ENCODE data around the gene CELF4.

Gene CELF4

DNA sequence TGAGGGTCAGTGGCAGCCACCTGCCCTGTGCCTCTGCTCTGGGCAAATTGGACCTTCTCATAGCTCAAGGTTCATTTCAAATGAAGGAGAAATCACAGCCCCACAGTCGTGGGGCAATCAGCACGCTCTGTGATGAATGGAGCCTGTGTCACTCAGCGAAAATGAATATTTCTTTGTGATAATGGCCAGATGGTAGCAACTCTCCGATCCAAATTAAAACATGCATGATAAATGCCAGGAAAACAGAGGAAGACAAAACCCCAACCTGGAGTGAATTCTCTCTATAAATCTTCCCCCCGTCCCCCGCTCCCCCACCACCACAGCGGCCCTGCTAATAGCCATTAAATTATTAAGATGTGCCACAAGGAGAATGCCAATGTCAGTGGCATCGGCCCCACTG is 258.4 kb downstream of the CELF4 start:
- DNase-seq = no peak

DNA sequence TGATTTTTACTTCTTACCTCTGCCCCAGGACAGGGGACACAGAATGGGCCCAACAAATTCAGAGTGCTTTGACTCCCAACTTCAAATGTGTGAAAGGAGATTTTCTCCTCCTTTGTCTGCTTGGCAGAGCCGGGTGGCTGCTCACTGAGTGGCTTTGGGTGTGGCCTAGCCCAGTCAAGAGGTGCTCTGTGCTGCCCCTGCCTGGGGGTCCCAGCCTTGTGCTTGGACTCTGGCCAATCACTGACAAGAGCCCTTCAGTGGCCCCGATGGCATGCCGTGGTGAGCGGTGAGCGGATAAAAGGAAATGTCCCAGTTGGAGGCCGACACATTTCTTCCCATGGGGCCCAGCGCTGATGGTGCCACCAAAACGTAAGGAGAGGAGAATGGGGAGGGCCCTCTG is 259.2 kb downstream of the CELF4 start:
- no peak for DNase-seq

DNA sequence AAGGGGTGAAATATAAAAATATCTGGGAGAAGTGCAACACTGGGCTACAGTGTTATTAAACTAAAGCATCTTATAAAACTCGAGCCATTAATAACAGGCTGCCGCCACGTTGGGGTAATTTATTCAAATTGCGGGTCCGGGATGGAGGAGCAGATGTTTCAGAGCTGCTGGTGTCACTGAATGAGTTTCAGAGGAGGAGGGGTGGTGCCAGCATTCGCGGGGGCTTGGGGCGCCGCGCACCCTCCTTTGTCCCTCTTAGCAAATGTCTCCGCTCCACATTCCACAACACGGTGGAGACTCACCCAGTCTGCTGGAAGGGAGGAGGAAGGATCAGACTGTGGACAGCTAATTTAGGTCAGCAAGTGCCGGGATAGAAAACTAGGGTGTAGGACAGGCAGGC is 260.5 kb downstream of the CELF4 start:
- no peak for DNase-seq

DNA sequence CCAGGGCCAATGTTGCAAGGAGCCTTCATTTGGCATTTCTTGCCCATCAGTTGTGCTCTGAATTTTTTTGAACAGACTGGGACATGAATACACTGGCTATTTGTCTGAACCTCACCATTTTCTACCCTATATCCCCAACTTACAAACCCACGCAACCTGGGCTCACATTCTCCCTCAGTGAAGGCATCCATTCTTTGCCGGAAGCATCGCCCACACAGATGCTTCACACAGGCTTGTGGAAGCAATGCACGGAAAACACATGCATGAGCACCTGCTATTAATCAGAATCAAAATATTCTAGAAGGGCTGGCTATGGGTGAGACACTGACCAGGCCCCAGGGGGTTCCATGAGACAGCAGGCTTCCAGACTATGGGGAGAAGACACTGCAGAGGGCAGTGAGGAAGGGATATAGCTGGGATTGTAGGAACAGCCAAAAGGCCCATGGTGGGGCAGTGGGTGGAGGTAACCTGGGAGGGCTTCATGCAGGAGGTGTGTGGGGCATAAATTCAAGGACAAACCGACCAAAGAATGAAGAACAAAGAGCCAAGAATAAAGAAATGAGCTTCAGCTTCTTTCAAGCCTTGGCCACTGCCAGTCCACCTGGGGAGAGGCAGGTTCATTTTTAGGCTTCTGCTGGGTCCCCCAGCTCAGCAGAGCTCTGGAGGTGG is 261.5 kb downstream of the CELF4 start:
- no peak for DNase-seq

DNA sequence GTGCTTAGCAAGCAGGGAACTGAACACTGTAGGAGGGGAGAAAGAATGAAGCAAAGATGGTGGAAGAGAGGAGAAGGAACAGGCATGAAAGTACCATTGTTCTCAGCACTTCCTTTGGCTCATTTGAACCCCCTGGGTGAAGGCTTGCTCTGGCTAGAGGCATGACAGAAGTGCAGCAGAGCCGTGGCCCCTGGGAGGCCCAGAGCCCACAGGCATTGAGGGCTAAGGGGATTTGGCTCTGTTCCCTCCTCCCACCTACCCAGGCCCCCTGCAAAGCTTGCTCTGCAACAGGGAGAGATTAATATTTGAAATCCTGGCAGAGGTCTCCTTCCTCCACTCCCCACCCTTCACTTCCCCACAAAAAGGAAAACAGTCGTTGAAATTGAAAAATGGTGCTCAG is 262.6 kb downstream of the CELF4 start:
- no peak for DNase-seq

DNA sequence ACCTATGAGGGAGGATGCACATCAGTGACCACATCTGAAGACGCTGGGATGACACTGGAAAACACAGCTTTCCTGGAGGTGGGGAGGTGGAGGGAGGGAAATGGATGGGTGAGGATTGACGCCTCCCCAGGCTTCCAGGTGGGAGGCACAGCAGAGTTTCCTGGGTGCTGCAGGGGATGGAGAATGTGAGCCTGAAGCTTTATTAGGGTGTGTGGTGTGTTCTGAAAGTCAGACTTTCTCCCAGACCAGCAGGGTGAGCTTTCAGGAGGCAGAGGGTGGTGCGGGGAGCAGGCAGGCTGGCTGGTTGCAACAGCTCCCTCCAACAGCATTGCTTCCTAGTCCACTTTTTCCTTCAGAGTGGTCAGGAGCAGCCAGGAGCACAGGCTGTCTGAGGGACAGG is 263.1 kb downstream of the CELF4 start:
- DNase-seq = no peak

DNA sequence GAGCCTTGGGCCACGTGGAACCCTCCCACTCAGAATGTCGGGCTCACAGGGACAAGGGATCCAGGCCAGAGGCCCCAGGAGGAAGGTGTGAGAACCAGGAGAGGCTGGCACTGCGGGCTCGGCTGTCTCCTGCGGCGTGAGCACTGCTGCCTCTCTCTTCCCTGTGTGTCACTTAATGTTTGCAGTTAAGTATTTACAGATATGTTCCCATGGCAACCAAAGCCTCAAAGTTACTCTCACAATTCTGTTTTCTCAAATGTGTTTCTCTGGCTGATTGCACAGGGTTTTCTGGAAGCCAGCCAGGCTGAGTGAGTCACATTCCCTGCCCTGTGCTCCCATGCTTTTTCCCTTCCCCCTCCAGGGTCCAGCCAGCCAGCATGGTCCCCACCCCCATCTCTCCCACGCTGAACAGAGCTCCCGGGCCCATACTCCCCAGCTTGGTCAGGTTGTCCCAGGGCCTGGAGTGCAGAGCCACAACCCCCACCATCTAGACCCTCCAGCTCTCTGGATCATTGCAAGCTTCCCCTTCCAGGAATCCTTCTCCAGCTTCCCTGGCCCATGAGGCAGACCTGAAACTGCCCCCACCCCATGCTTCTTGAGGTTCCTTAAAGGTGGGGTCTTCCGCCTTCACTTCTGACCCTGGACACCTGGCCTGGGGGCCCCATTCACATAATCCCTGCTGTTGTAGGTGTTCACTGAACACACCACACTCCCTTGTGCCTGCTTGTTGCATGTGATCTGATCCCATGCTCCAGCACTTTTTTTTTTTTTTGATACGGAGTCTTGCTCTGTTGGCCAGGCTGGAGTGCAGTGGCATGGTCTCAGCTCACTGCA is 265.9 kb downstream of the CELF4 start:
- DNase-seq = peak; percentile 9 to 76

DNA sequence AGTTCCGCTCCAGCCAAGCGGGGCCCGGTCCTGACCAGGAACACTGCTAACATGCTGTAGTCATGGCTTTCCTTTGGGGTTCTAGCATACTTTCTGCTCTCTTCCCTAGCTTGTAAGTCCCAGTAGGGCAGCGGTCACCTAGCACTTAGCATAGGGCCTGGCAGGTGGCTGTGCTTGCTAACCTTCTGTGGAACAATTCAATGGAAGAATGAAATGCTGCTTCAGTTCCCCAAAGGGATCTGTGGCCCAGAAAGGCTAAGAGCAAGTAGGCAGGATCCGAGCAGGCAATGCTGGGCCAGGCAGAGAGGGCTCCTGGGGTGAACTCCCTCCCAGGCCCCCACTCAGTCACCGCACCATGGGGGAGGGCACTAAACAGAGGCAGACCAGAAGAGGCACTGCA is 266.8 kb downstream of the CELF4 start:
- DNase-seq = no peak

DNA sequence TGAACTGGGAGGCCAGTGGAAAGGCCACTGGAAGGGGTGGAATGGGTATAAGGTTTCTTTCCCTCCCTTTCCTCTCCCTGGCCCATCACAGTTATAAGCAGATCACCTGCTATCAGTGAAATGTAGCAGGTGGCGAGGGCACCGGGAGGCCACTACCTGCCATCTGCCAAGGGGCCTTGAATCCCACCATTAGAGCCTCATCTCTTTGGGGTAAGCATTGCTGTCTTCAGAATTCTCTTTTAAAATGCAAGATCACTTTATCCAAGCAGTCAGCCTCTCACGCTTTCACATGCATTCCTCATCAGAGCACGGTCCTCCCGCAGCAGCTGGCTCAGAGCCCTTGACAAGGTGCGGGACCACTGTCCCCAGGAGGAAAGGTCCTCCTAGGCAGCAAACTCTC is 268.5 kb downstream of the CELF4 start:
- no peak for DNase-seq

DNA sequence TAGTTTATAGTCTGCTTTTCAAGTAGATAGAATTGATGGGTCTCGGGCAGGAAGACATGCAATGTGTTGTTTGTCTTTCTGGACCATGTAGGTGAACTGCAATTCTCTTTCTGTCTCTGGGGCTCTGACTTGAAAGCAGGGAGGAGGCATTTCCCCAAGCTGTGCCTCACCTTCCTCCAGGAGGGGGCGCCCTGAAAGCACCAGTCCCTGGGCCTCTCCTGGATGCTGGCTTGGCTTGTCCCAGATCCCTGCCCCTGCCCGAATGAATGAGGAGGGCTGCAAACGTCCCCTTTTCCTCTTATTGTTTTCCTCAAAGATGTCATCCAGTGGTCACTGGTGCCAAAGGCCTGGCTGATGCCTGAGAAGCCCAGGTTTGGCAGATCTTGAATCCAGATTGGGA is 270.6 kb downstream of the CELF4 start:
- DNase-seq = no peak

DNA sequence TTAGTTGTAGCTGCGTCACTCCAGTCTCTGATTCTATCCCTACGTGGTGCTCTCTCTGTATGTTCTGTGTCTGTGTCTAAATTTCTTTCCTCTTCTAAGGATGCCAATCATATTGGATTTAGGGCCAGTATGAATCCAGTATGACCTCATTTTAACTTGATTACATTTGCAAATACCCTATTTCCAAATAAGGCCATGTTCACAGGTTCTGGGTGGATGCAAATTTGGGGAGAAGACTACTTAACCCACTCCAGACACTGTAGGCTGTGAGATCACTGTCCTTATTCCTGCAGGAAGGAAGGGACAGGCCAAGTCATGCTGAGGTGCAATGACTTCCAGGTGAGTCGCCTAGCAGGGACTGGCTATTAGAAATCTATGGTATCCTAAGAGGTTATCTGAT is 272.2 kb downstream of the CELF4 start:
- no peak for DNase-seq

DNA sequence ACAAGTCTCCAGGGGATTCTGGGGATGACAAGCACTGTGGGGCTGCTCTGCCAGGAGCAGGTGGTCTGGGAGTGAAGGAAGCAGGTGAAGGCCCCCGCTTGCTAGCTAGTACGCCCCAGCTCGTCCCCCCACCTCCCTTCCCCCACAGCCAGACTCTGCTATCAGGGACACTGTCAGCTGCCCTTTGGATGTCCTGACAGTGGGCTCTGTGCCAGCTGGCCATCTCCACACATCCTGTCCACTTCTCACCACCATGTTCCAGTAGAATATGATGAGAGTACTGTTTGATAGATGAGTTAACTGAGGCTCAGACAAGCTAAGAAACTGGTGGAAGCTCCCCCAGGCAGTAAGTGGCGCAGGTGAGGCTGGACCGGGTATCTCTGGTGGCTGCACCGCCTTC is 276.2 kb downstream of the CELF4 start:
- no peak for DNase-seq

DNA sequence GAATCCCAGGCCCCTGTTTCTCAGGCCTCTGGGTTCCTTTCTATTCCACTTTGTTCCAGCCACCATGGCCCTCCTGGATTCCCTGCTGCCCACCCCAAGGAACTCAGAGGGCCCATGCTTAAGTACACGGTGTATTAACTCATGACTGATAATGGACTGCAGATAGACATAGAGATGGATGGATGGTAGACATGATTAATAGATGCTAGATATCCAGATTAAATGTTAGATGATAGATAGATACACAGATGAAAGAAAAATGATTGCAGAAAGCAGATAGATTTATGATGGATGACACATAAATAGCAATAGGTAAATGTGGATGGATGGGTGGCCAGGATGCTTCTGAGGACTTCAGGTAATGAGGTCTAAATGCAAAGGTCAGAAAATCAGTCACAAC is 278.0 kb downstream of the CELF4 start:
- no peak for DNase-seq

DNA sequence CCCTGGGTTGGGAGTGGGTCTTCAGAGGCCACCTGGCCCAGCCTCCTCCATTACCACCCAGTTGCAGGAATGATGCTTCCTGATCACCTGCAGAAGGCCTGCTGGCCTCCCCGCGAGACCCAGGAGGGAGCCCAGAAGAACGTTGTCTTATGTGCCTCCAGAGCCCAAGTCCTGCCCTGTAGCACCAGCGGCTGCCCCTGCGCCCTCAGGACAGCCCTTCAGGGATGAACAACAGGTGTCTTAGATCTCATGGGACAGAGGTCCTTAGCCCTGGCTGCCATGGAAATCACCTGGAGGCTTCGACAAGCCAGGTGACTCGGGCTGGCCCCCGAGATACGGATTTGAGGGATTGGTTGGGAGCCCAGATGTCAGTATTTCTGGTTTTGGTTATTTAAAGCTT is 278.8 kb downstream of the CELF4 start:
- DNase-seq = no peak

DNA sequence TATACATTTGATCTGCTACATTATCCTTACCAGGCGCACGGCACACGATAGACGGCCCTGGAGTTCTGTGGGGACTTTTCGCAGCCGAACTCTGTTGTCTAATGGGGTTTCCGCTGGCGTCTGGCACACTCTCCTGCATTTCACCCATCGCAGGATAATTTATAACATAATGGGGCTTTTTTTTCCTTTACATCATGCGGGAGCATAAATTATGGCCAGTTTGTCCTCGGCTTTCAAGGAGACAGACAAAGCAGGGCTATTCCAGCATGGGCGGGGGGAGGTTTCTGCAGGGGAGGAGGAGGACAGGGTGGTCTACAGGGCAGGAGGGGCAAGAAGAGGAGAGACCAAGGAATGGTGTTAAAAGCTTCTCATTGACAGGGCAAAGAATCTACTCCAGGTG is 279.8 kb downstream of the CELF4 start:
- DNase-seq = no peak

DNA sequence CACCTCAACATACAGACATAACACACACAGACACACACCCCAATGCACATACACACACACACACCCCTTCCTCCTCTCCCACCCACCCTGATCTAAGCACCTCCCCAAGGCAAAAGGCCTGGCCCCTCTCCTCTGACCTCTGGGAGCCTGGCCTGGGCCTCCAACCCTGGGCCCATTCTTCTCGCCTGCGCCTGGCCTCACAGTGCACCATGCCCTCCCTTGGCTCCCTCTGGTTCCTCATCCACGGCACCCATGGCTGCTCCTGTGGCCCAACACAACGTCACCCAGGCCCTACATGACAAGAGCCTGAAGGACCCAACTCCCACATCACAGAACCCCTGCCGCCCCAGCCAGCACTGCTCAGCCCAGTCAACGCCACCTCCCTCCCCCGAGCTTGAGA is 281.3 kb downstream of the CELF4 start:
- DNase-seq = no peak

DNA sequence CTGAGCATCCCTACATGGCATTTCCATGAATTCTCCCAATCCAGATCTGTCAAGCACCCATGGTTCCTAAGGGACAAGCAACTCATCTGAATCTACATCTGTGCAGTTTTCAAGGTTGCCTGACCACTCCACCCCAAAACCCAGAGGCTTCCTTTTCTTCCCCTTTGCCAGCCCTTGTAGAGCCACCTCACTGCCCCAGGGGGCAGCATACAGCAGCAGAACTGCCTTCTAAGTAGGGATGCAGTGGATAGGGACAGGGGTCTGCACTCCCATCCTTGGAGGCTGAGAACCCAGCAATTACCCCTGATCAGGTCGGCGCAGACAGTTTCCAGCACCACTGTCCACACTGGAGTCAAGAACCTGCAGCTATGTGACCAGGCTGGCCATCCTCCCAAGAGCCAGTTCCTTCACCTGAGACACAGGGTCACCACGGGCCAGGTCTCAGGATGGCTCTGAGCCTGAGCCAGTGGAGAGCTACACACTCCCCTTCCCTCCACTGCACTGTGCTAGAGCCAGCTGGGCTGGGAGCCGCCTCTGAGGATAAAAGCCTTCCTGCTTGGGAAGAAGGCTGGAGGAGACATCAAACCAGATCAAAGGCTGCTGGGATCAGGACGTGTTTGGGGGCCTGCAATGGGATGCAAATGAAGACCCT is 283.1 kb downstream of the CELF4 start:
- DNase-seq = no peak

DNA sequence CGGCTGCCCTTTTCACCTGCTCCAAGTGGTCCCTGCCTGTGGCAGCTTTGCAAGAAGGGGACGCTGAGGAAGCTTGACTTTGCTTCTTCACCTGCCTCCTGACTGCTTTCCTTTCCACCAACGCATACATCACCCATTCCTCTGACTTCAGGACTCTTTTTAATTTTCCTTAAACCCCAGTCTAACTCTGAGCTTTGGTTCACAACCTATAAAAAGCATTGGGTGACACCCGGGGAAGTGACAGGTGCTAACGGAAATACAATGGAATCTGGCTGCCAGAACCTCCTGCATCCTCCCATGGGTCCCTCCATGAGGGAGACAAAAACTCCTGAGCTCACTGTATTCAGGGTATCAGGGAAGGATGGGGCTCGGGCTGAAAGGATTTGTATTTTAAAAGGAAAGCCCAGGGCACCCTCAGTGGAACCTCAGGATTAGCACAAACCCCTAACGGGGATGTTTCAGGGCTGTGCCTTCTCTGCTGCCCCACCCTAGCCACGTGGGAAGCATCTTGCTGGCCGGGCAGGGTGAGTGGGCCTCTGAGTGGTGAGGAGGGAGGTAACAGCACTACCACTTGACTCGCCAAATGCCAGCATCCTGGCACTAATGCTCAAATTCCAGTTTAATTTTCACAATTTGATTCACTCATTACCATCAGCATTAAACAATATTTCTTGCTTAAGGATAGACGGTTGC is 284.8 kb downstream of the CELF4 start:
- no peak for DNase-seq

DNA sequence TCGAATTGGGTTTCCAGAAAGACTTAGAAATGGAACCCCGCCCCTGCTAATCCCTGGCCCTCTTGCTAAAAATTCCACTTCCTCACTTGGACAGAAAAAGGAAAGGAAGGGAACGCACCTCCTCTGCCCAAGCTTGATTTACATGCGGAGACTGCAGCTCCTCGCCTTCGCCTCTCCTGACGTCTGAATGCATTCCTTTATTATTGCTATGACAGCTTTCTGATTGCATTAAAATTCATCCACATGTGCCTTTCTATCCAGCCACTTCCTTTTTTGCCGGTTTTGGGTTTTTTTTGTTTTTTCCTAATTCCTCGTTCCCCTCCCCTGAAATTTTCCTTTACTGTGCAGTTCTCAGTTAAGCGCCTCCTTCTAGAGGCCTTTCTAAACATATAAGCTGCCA is 287.8 kb downstream of the CELF4 start:
- DNase-seq = no peak

DNA sequence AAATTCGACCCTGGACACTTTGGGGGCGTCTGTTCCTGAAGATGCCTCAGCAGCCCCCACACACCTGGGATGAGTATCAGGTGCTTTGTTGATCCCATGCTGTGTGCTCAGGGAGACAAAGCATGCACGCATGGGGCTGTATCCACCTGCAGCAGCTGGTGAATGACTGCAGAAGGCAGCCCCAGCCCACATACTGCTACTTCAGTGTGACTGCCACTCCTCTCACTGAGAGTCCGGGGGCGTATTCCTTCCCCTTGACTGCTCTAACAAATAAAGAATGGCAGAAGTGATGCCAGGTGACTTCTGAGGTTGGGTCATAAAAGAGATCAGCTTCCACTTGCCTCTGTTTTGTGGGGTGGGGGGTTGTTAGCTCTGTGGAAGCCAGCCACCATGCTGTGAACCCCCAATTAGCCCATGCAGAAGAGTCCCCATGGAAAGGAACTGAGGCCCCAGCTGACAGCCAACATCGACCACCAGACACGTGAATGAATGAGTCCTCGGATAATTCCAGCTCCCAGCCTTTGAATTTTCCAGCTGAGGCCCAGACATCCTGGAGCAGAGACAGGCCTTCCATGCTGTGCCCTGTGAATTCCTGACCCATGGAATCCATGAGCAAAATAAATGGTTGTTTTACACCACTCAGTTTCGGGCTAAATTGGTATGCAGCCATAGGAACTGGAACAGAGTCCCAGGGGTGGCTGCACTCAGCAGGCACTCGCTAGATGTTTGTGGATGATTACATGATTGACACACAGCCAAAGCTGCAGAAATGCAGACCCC is 289.3 kb downstream of the CELF4 start:
- no peak for DNase-seq

DNA sequence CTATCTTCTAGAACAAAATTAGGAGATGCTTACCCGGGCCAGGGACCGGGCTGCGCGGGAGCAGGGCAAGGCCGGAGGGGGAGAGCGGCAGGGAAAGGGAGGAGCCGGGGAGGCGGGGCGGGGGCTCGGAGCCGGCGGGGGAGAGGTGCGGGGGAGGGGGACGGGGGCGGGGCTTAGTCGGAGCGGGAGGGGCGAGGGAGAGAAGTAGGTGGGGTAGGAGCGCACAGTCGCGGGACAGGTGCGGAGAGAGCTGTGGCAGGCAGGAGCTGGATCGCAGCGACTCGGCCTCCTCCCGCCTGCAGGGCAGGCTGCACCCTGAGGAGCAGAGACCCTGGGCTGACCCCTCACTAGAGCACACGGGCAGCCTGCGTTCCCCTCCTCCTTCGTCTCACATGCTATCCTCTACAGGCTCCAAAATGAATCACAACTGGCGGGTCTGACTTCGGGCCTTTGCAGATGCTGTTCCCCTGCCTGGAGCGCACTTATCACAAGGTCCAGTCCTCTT is 290.3 kb downstream of the CELF4 start:
- no peak for DNase-seq
